GM15510 (cell line): ENCODE data around the gene SLC41A3.

ENCODE experiments used
- POLR2A ChIP-seq: IDR thresholded peaks from 3 replicates; pipeline ENCODE4 v1.6.1; 2011; ENCODE audit warnings: borderline replicate concordance; ENCODE audit not compliant: insufficient read length; ENCODE audit errors: extremely low read depth

The SLC41A3 gene

DNA sequence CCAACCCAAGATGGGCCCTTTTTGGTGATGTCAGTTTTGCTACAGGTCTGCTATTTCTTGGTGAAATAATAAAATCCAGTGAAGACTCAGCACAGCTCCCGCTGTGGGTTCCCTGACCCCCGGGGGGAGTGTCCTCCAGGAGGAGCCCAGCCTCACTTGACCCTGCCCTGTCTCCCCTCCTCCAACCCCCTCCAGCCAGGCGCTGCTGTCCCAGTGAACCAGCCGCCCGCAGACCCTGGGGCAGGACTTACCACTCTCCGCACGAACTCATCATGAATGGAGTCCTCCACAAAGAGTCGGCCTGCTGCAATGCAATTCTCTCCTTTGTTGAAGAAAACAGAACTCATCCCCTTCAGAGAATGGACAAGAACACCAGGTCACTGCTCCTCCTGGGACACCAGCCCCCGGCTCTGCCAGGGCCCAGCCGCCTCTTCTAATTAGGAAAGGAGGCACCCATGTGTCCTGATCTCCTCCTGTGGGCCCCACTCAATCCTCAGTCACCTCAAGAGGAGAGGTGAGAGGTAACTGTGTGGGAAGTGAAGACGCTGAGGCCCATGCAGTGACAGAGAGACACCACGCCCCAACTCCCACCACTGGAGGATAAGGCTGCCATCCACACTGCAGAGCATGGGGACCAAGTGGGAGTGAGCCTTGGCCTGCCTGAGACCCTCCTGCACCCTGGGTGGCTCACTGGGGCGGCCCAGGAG is 28.8 kb upstream of the SLC41A3 start:
- no peak for TF ChIP-seq POLR2A

DNA sequence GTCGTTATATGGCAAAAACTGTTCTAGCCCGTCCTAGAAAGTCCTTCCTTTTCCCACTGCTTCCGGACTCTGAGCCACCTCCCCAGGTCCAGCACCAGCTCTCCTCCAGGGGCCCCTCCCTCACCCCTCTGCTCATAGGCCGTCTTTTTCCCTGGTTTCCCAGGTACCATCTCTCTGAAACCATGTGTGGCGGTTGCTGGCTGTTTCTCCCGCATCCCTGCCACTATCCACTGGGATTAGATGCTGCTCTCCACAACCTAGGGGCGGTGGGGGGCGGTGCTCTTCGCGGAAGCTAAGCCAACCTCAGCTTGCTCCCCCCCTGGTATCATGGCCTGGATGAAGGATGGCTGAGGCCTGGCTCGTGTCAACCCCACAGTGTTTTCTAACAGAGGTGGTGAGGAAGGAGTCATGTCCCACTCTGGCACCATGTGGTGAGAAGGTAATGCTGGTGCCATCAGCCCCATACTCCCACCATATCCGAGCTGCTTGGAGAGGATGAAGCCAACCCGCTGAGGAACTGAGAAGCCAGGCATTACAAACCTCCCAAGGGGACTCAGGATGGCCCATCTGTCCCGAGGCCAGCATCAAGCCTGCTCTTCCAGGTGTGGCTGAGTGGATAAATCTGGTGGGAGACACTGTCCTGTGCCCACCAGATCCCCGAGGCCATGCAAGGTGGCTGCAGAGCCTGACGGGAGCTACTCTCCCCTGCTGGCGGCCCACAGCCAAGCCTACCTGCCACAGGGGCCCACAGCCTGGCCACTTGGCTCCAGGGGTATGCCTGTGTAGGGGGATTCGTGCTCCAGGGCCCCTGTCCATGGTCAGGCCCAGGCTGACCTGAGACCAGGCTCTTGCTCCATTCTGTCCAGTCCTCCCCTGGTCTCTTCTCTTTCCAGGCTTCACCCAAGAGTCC is 27.9 kb upstream of the SLC41A3 start:
- no peak for TF ChIP-seq POLR2A

DNA sequence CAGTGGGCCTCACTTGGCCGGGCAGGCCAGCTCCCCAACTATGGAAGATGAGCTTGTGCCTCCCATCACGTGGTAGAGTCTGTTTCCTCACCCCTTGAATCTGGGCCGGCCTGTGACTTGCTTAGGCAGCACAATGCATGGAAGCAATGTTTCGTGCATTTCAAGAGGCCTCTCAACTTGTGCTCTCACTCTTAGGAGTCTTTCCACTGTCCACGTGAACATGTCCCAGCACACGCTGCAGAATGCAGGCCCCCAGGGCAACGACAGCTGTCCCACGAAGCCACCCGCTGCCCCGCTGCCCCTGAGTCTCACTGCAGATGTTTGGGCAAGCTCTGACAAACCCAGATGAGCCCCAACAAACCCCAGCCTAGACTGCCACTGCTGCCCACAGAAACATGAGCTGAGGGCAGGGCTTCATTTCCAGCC is 27.2 kb upstream of the SLC41A3 start:
- TF ChIP-seq POLR2A: no peak

DNA sequence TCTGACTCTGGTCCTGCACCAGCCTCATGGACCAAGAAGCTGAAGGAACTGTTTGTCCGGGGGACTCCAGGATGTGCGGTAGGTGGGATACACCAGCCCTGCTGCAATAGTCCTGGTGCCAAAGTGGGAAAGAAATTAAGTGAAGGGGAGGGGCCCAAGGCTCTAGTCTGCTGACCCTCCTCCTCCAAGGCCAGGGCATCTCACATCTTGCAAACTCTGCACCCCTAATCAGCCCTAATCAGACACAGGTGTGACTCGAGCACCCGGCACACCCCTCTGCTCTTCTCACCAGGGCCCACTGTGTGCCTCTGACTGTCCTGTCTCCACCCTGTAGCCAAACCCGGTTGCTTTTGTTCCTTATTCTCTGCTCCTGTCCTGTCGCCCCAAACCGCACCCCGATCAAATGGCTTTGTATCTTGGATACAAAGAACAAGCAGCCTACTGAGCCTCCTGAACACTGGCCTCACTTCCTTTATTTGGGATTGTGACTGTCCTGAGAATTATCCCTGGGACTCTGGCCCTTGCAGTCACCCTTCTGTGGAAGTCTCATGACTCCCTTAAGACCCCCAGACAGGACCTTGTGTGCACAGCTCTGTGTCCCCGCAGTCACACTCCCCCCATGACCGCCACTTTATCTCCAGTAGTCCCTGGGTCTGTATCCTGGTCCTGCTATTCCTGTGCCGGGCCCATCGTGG is 26.7 kb upstream of the SLC41A3 start:
- no peak for TF ChIP-seq POLR2A

DNA sequence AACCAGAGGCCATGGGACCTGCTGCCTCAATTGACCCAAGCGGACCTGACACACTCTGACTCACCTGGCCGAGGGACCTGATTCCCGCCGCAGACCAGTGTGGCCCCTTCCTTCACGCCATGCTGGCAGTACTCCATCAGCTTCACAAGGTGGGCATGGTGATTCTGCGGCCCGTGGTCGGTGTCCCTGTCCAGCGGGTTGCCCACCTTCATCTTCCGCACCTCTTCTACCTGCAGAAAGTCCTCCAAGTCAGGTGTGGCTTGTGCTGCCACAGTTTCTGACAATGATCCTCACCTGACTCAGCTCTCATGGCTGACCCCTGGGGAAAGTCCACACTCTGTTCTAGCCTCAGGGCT is 25.9 kb upstream of the SLC41A3 start:
- no peak for TF ChIP-seq POLR2A

DNA sequence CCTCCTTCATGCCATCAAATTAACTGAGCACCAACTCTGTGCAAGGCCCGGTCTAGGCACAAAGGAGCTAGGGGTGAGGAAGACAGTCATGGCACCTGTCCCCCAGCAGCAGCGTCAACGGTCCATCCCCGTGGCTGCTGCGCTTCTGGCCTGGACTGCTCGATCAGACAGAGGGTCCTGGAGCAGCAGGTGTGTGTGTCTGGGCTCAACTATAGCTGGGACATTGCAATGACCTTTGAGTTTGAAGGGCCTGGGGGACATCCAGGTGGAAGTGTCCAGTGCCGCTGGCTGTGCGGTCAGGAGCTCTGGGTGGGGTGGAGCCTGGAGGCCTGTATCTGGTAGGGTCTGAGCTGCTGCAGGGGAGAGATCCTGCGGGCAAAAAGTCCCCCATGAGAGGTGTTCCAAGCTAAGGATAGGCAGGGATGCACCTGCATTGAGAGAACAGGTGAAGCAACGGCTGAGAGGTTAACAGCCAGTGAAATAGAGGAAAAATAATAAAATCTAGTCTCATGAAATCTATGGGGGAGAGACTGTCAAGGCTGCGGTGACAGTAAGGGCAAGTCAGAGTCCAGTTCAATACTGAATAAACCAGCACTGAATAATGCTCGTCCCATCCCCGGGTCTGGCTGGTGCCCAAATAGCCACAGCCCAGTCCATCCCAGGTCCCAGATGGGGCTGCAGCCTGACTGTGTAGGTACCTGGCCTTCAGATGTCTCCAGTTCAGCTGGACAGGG is 25.4 kb upstream of the SLC41A3 start:
- no peak for TF ChIP-seq POLR2A

DNA sequence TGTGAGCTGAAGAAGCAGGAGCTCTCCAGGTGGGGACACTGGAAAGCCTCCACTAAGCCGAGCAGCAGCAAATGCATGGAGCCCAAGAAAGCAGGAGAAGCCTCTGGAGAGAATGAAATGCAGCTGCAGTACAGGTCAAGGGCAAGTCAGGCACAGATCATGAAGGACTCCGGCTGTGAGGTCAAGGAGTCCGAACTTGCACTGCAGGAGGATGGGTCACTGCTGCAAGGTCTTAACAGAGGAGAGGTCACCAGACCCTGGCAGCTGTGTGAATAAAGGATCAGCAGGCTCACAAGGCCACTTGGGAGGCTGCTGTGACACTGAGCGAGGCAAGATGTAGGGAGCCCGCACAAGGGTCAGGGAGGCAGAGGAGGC is 24.7 kb upstream of the SLC41A3 start:
- no peak for TF ChIP-seq POLR2A

DNA sequence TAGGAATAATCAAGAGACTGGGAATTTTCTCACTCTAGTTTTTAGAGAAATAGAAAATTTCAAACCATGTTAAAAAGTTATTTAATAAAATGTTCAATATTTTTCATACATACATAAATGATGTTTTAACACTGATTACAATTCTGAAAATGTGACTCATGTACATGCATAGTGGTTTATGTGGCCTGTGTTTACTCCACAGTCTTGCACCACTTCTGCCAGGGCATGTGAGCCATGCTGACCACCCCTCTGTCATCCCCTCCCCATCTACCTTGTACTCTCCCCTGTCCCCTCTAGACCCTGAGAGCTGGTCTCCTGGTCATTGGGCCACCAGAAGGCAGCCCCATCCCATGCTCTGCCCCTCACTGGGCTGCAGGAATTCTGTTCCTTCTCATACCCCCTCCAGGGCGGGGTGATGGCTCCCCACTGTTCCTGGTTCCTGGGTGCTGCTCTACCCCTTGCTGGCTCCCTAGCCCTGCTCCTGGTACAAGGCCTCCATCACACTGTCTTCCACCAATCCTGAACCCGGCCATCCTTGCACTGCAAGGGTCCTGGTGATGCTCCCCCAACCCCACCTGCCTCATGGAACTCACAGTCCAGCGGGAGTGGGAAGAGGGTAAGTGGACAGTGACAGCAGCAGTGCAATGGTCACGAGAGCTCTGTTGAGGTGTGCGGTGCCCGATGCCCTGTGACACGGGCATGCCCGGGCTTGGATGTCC is 24.2 kb upstream of the SLC41A3 start:
- TF ChIP-seq POLR2A: no peak

DNA sequence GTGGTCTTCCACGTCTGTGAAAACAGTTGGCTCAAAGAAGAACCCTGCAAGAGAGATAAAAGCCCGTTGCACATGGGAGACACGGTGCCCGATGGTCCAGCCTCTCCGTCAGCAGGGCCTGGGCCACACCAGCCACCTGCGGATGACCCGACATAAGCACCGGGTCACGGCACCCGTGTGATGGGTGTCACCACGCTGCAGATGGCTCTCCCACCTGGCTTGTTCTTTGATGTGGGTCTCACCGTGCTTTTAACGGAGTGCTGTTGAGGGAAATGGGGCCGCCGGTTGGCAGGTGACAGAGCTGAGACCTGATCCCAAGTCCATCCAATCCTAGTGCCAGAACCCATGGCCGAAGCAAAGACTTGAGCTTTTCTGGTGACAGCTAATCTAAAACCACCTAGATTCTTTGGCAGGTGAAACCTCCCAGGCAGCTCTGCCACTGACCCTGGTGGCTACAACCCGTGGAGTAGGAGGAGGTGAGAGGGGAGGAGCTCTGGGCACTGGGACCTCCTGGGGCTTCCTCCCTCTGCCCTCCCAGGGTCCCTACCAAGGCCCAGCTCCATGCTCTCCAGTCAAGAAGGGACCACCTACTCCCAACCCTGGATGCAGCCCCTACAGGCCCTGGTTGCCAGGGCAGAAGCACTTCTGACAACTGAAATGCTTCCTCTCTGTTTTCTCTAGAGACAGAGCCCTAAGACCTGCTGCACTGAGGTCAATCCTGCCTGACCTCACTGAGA is 23.4 kb upstream of the SLC41A3 start:
- no peak for TF ChIP-seq POLR2A

DNA sequence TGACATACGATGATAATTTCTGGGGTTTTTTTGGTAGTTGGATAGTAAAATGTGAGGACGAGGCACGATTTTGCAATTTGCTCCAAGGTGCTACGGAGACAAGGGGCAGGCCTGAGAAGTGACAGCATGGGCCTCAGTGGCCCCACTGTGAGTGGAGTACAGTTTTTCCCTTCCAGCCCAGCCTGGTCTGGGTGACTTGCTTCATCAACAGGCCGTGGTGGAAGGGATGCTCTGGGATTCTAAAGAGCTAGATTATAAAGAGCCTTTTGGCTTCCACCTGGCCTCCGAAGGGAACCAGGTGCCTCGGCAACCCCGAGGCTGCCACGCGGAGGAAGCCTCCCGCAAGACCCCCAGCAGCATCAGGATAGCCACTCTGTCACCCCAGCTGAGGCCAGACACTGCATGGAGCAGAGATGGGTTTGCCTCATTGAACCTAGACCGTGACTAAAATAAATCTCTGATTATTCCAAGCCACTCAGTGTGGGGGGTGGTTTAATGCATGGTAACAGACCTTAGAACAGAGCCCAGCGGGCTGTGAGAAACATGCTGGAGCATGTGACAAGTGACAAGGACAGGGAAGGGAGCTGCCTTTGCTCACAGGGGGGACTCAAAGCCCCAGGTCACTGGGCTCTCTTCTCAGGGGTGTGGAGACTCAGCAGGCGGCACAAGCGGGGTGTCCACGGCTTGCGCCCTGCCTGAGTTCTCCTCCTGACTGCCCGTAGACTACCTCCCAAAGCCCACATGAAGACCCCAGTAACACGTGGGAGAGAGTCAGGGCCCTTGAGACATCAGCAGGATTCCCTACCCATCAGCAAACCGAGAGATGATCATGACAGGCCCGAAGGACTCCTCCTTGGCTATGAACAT is 22.6 kb upstream of the SLC41A3 start:
- TF ChIP-seq POLR2A: no peak

DNA sequence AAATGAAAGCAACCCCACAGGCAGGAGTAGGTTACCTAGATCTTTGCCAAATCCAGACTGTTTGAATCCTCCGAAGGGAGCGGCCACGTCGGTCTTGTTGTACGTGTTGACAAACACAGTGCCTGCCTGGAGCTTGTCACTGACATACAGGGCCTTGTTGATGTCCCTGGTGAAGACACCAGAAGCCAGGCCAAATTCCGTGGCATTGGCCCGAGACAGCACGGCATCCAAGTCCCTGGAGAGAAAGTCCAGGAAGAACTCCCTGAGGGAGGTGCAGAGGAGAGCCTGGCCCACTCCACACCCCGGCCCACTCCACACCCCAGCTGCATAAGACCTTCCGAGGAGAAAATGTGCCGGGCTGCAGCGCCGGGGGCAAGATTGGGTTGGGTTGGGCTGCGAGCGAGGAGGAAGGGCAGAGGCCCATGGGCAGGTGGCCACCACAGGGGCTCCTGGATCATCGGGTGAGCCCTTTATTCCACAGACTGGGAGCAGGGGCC is 21.8 kb upstream of the SLC41A3 start:
- TF ChIP-seq POLR2A: no peak
